Measurements from ENCODE around the gene GBP2. TPM values are rescaled to one million over a fixed set of nuclear protein-coding genes. Genes with fewer than 3 reads are reported as not detected.

Gene GBP2
- polyA plus RNA-seq, 1 of the 3 experiments (the other 2 are of a cell fraction): 8.7 TPM

GRCh38 chr1:89121641-89122040 lies 4.3 kb downstream of the GBP2 start (continued):
- no peak for TF ChIP-seq GATA2 (CRISPR knock-in tag; IDR thresholded peaks at IDR 0.05)
- TF ChIP-seq MEF2A (IDR thresholded peaks at IDR 0.05; ENCODE audit: borderline replicate concordance, low read depth): no peak

GRCh38 chr1:89114662-89115061 lies 11.3 kb downstream of the GBP2 start:
- CTCF ChIA-PET: no interaction called here
- no peak overlapping the region for H2AFZ ChIP-seq (ENCODE audit: low read depth)
- 32% methylated on average over 2 of the region's 2 CpGs for WGBS (ENCODE audit: low lambda C conversion rate)

More at GRCh38 chr1:89114662-89115061, 11.3 kb downstream of the GBP2 start:
- no peak overlapping the region for H3K9ac ChIP-seq
- TF ChIP-seq ZBTB33 (IDR thresholded peaks at IDR 0.05; ENCODE audit: borderline replicate concordance, low read depth): no peak
- no peak for TF ChIP-seq FOXJ3 (CRISPR knock-in tag; IDR thresholded peaks at IDR 0.05)
- TF ChIP-seq CTCF (IDR thresholded peaks at IDR 0.05): no peak
- TF ChIP-seq FOSL2 (IDR thresholded peaks at IDR 0.05; ENCODE audit: borderline replicate concordance, low read depth): no peak
- no peak for TF ChIP-seq MXI1 (IDR thresholded peaks at IDR 0.05; ENCODE audit: low read depth, low read length)
- TF ChIP-seq RCOR1 (IDR thresholded peaks at IDR 0.05; ENCODE audit: low read length): no peak
- no peak for TF ChIP-seq ELF1 (IDR thresholded peaks at IDR 0.05)
- no peak for TF ChIP-seq MEF2A (IDR thresholded peaks at IDR 0.05; ENCODE audit: borderline replicate concordance, low read depth)
- no peak for TF ChIP-seq YY1 (IDR thresholded peaks at IDR 0.05; ENCODE audit: low read depth)
- TF ChIP-seq GABPA (IDR thresholded peaks at IDR 0.05; ENCODE audit: low read depth): no peak
- TF ChIP-seq IRF3 (IDR thresholded peaks at IDR 0.05; ENCODE audit: low read depth, low read length): no peak
- TF ChIP-seq GATA2 (CRISPR knock-in tag; IDR thresholded peaks at IDR 0.05): no peak
- no peak for TF ChIP-seq JUND (IDR thresholded peaks at IDR 0.05)
- TF ChIP-seq NFIC (IDR thresholded peaks at IDR 0.05; ENCODE audit: borderline replicate concordance): no peak
- no peak for TF ChIP-seq EP300 (IDR thresholded peaks at IDR 0.05; ENCODE audit: borderline replicate concordance in 1 of 2, low read depth in 1 of 2, low read length in 1 of 2)
- no peak for TF ChIP-seq CHD2 (IDR thresholded peaks at IDR 0.05; ENCODE audit: low read length, partially characterized antibody)
- TF ChIP-seq SIN3A (IDR thresholded peaks at IDR 0.05; ENCODE audit: borderline replicate concordance, low read depth, low read length): no peak
- no peak for TF ChIP-seq TAF1 (IDR thresholded peaks at IDR 0.05; ENCODE audit: borderline replicate concordance, low read depth, low read length)
- no peak overlapping the region for H3K4me3 ChIP-seq (ENCODE audit: low read depth in 2 of 2, low read length in 1 of 2)
- H4K20me1 ChIP-seq (ENCODE audit: insufficient read depth): no peaks in the 10 kb centered on the region
- peaks cover 2 to 18% of the 10 kb centered on the region in 2 experiments for H3K36me3 ChIP-seq (replicated peaks in 1 of 2; ENCODE audit: control insufficient read depth in 1 of 2, insufficient read depth in 2 of 2, low read length in 1 of 2)
- H3K27me3 ChIP-seq (ENCODE audit: insufficient read depth): no peaks in the 10 kb centered on the region
- POLR2A ChIA-PET: no interaction called here
- no peak for DNase-seq
- H3F3A ChIP-seq (replicated peaks; ENCODE audit: insufficient read depth): no peaks in the 10 kb centered on the region
- H3K27ac ChIP-seq (ENCODE audit: low read depth in 2 of 2, low read length in 1 of 2): no peak overlapping the region
- no peak overlapping the region for H3K4me2 ChIP-seq
- no peaks in the 10 kb centered on the region for H3K4me1 ChIP-seq (ENCODE audit: control insufficient read depth in 1 of 2, insufficient read depth in 2 of 2, low read depth in 1 of 2, low read length in 1 of 2)
- no peaks in the 10 kb centered on the region for H3K9me3 ChIP-seq
- no peaks in the 10 kb centered on the region for H3K9me2 ChIP-seq
- H3K79me2 ChIP-seq (ENCODE audit: insufficient read depth): no peaks in the 10 kb centered on the region

All from SK-N-SH (cell line).